Esophagus squamous epithelium (tissue), 5 donors: ENCODE data around the gene ATF7IP. TPM values are rescaled to one million over a fixed set of nuclear protein-coding genes. Genes with fewer than 3 reads are reported as not detected.

Experiments
- DNase-seq: peaks from one replicate; lab custom pipeline; 2025; lab: John Stamatoyannopoulos, UW
- H3K27ac ChIP-seq, 4 donors: fragments of 200-600 bp; sonication (generic); one replicate each; pipeline ENCODE4 v1.5.1; 2016 to 2019; ENCODE audit warnings: mild to moderate bottlenecking in 1 of 4
- H3K27me3 ChIP-seq, 4 donors: fragments of 200-600 bp; sonication (generic); 1 replicate in 3 of 4; 2 replicates in 1 of 4; pipeline versions ENCODE4 v1.5.1 to v1.6.0; 2017 to 2021; ENCODE audit warnings: antibody characterized with exemption in 1 of 4
- H3K36me3 ChIP-seq, 3 donors: fragments of 200-600 bp; sonication (generic); one replicate each; pipeline ENCODE4 v1.5.1; 2016 to 2019
- H3K4me1 ChIP-seq, 3 donors: fragments of 200-600 bp; sonication (generic); one replicate each; pipeline ENCODE4 v1.5.1; 2017 to 2019
- H3K4me3 ChIP-seq, 4 donors: fragments of 200-600 bp; sonication (generic); 1 replicate in 3 of 4; 2 replicates in 1 of 4; pipeline ENCODE4 v1.5.1; 2016 to 2019; ENCODE audit warnings: mild to moderate bottlenecking in 2 of 4, moderate library complexity in 1 of 4
- H3K9me3 ChIP-seq, 3 donors: fragments of 200-600 bp; sonication (generic); one replicate each; pipeline ENCODE4 v1.5.1; 2016 to 2019
- CTCF ChIP-seq, 6 experiments: fragments of 450-650 bp in 4 of 6; fragments of 200-600 bp in 2 of 6; sonication (generic) in 2 of 6; IDR thresholded peaks; one replicate each; pipeline ENCODE4 v1.5.1; 2016 to 2019; ENCODE audit warnings: antibody characterized with exemption in 6 of 6, mild to moderate bottlenecking in 4 of 6, moderate library complexity in 4 of 6
- POLR2A ChIP-seq, 4 donors: fragments of 450-650 bp; IDR thresholded peaks; one replicate each; pipeline ENCODE4 v1.6.1; 2017; ENCODE audit warnings: antibody characterized with exemption in 4 of 4, mild to moderate bottlenecking in 4 of 4, moderate library complexity in 3 of 4
- WGBS, 2 donors: methylation state at CpG; one replicate each; pipeline ENCODE4 v1.1.5; 2018; 5-methylcytosine and 5-hydroxymethylcytosine counted together
- intact Hi-C: fragments of 100-400 bp; cut with DNase I; formaldehyde crosslinking; loops from one replicate; pipeline ENCODE4 v1.15.0; 2022
- total RNA-seq, 4 donors: library from RNA; depleted of rRNA; stranded (reverse); fragments of >200 nt; gene quantifications; one replicate each; pipeline ENCODE4 v1.1.0, GENCODE V29; 2016
- donor health status: DM: yes; HTN: yes; CAD: no.

The ATF7IP gene
- total RNA-seq, 4 donors from 2014 or later, result 29.2 to 38.7 (median 34.8) TPM

- Histone ChIP-seq H3K27me3 (no peaks in the 10 kb centered on the region), H3K4me3 (no peak overlapping the region), H3K9me3 (no peaks in the 10 kb centered on the region), H3K36me3 (peaks cover 5 to 96% (median 45%) of the 10 kb centered on the region in 3 donors), H3K27ac (no peak overlapping the region), H3K4me1 (no peaks in the 10 kb centered on the region)
- intact Hi-C loops, result no loop called here
- 86 to 93% methylated on average over 2 of the region's 2 CpGs for WGBS, 2 donors
- no peak for TF ChIP-seq CTCF (IDR thresholded peaks at IDR 0.05)
- no peak for TF ChIP-seq POLR2A (IDR thresholded peaks at IDR 0.05)
- no peak for DNase-seq
These were observed 129.8 kb downstream of the ATF7IP start for GRCh38 chr12:14495326-14495725.

DNA sequence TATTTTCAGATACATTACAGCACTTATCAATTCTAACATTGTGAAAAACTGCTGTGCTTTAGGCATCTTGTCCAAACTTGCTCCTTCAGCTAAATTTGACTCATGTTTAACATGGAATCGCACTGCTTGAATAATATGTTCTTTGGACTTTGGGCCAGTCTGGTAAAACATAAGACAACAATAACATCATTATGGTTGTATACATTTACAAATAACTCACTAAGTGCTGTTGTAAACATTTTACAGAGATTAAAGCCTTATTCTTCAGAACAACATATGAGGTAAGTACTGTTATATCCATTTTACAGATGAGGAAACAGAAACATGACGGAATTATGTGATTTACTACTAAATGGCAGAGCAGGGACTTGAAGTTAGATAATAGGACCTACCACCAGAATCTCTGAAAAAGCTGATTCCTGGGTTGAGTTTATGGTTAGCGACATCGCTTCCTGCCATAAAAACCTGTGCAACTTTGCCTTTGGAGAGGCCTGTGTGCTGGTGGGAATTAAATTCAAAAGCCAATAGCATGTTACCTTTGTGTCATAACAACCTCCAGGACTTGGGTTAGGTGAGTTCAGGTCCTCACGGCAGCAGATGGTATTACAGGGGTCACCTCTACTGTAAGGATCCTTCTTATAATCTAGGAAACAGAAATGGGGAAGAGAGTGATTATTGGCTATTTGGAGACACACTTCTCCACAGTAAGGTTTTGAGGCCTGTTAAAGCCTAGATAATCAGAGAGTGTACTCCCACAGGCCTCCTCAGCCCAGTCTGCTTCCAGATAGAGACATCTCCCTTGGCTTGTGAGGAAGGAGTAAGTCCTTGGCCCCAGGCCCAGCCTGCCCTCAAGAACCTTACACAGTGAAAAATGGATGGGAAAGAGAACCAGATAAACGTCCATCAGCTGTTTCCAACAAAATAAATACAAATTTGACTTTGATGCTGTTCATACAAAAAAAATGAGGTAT, 140.4 kb downstream of the ATF7IP start:
- WGBS, 2 donors, result 74 to 83% methylated on average over 6 of the region's 6 CpGs
- Histone ChIP-seq H3K9me3 (no peaks in the 10 kb centered on the region), H3K27ac (no peak overlapping the region), H3K4me3 (no peak overlapping the region), H3K27me3 (no peaks in the 10 kb centered on the region), H3K36me3 (peaks cover 0 to 82% (median 11%) of the 10 kb centered on the region in 3 donors), H3K4me1 (no peaks in the 10 kb centered on the region)
- intact Hi-C loops, result no loop called here
- TF ChIP-seq CTCF (IDR thresholded peaks at IDR 0.05) (no peak), POLR2A (IDR thresholded peaks at IDR 0.05) (no peak)
- DNase-seq, result no peak

- peaks cover 0 to 42% (median 7%) of the 10 kb centered on the region in 3 donors for H3K36me3 ChIP-seq
- no peak for TF ChIP-seq POLR2A (IDR thresholded peaks at IDR 0.05)
- TF ChIP-seq CTCF (IDR thresholded peaks at IDR 0.05), result no peak
- WGBS, 2 donors, result 64 to 69% methylated on average over 3 of the region's 3 CpGs
These were observed 145.1 kb downstream of the ATF7IP start for GRCh38 chr12:14510574-14510973.

DNA sequence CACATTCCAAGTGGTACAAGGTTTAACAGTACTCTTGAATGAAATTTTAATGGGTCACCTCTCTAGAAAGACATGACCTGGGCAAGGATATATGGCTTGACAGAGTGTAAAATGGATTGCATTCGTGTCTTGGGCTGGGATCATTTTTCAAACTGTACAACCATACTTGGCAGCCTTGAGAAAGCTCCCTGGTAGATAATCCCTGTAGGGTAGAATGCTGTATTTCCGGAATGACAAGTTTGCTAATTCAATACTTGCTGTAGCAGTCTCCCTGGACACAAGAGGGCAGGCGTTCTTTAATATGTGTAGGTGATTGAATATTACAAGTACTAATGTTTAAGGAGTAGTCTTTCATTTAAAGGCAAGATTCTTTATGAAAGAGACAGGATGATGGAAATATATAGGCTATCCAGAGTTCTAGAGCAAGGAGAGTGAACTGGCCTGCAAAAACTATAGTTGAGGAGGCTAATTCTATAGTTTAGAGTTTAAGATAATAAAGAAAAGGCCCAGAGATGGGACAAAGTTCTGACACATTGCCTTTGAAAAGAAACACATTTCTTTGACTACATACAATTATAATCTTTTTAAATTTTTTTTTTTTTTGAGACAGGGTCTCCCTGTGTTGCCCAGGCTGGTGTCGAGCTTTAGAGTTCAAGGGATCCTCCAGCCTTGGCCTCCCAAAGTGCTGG, 148.8 kb downstream of the ATF7IP start:
- no peaks in the 10 kb centered on the region for H3K27me3 ChIP-seq
- H3K4me1 ChIP-seq, result peaks cover 0 to 24% (median 6%) of the 10 kb centered on the region in 3 donors
- intact Hi-C loops, result no loop called here
- H3K27ac ChIP-seq, result peak overlapping the region; percentile 7 to 84 (median 76)
- no peak for DNase-seq
- H3K9me3 ChIP-seq, result no peaks in the 10 kb centered on the region
- H3K4me3 ChIP-seq, result no peak overlapping the region
- peak in 5 of 6 experiments; percentile 38 to 88 (median 78) for TF ChIP-seq CTCF (IDR thresholded peaks at IDR 0.05)
- no peak for TF ChIP-seq POLR2A (IDR thresholded peaks at IDR 0.05)
- H3K36me3 ChIP-seq, result peaks cover 0 to 28% (median 0%) of the 10 kb centered on the region in 3 donors
- WGBS, 2 donors, result 27 to 34% methylated on average over 4 of the region's 4 CpGs

More at GRCh38 chr12:14510574-14510973, 145.1 kb downstream of the ATF7IP start:
- DNase-seq, result no peak
- intact Hi-C loops, result no loop called here
- H3K9me3 ChIP-seq, result no peaks in the 10 kb centered on the region
- H3K4me3 ChIP-seq, result no peak overlapping the region
- H3K27me3 ChIP-seq, result no peaks in the 10 kb centered on the region
- no peak overlapping the region for H3K27ac ChIP-seq
- peaks cover 0 to 19% (median 6%) of the 10 kb centered on the region in 3 donors for H3K4me1 ChIP-seq
